ENCODE data around the gene GRIP2. TPM values are rescaled to one million over a fixed set of nuclear protein-coding genes. Genes with fewer than 3 reads are reported as not detected.

The GRIP2 gene
- total RNA-seq, 1 experiment from 2014 or later: 4.5 TPM

GRCh38 chr3:14549256-14549919 is 9.2 kb upstream of the GRIP2 start:
- H3K4me3 ChIP-seq (ENCODE audit: low read depth, low read length): no peak overlapping the region
- BruUV-seq (replicated peaks): no TSS peak
- ChIA-PET CTCF (interaction anchor here (0.9 to 1.5 kb wide), 4 partner anchors 10 to 346 kb away, joined by 3 to 4 read pairs (median 4); no protein-coding TSS in a partner anchor), POLR2A (no interaction called here)
- H3K9me3 Mint-ChIP-seq (ENCODE audit: unreplicated experiment): no peaks in the 10 kb centered on the region
- peaks cover 12% of the 10 kb centered on the region for H3K4me1 Mint-ChIP-seq (ENCODE audit: low read depth, unreplicated experiment)
- H3K4me1 ChIP-seq: peaks cover 9% of the 10 kb centered on the region
- H3K27me3 Mint-ChIP-seq (ENCODE audit: insufficient read depth, unreplicated experiment): no peaks in the 10 kb centered on the region
- intact Hi-C loops (cut with micrococcal nuclease; ENCODE audit: unreplicated experiment): loop anchor here (5.0 kb wide), 2 partner anchors 38 to 287 kb away; no protein-coding TSS in a partner anchor
- H3K27me3 ChIP-seq (replicated peaks; ENCODE audit: control insufficient read depth, insufficient read depth, low read length): no peaks in the 10 kb centered on the region
- H3K36me3 Mint-ChIP-seq (ENCODE audit: insufficient read depth, unreplicated experiment): no peaks in the 10 kb centered on the region
- TF ChIP-seq CTCF (IDR thresholded peaks at IDR 0.05; ENCODE audit: insufficient read depth in 1 of 2, low read depth in 1 of 2, low read length in 1 of 2, severe bottlenecking in 1 of 2, unreplicated experiment in 1 of 2): peak in 1 of 2 experiments; percentile 16
- H3K27ac Mint-ChIP-seq (ENCODE audit: unreplicated experiment): no peak overlapping the region
- H3K9me3 ChIP-seq: no peaks in the 10 kb centered on the region
- H3K4me3 Mint-ChIP-seq (ENCODE audit: unreplicated experiment): no peak overlapping the region
- DNase-seq: no peak
- H3K36me3 ChIP-seq (ENCODE audit: control insufficient read depth, insufficient read depth, low read length): no peaks in the 10 kb centered on the region

GRCh38 chr3:14548321-14548729 is 8.2 kb upstream of the GRIP2 start:
- peaks cover 9% of the 10 kb centered on the region for H3K4me1 ChIP-seq
- peak; percentile 61 to 66 for TF ChIP-seq CTCF (IDR thresholded peaks at IDR 0.05; ENCODE audit: insufficient read depth in 1 of 2, low read depth in 1 of 2, low read length in 1 of 2, severe bottlenecking in 1 of 2, unreplicated experiment in 1 of 2)
- Mint-ChIP-seq H3K36me3 (ENCODE audit: insufficient read depth, unreplicated experiment) (no peaks in the 10 kb centered on the region), H3K9me3 (ENCODE audit: unreplicated experiment) (no peaks in the 10 kb centered on the region), H3K4me1 (ENCODE audit: low read depth, unreplicated experiment) (peaks cover 12% of the 10 kb centered on the region), H3K27me3 (ENCODE audit: insufficient read depth, unreplicated experiment) (no peaks in the 10 kb centered on the region), H3K4me3 (ENCODE audit: unreplicated experiment) (no peak overlapping the region), H3K27ac (ENCODE audit: unreplicated experiment) (no peak overlapping the region)
- H3K9me3 ChIP-seq: no peaks in the 10 kb centered on the region
- no peaks in the 10 kb centered on the region for H3K36me3 ChIP-seq (ENCODE audit: control insufficient read depth, insufficient read depth, low read length)
- CTCF ChIA-PET: interaction anchor here (1.0 to 1.5 kb wide), 7 partner anchors 35 to 345 kb away, joined by 3 to 5 read pairs (median 4); no protein-coding TSS in a partner anchor
- no TSS peak for BruUV-seq (replicated peaks)
- peak; percentile 59 to 61 for DNase-seq
- intact Hi-C loops (cut with micrococcal nuclease; ENCODE audit: unreplicated experiment): loop anchor here (1.0 to 5.0 kb wide), 3 partner anchors 39 to 286 kb away; no protein-coding TSS in a partner anchor
- POLR2A ChIA-PET: no interaction called here
- H3K4me3 ChIP-seq (ENCODE audit: low read depth, low read length): no peak overlapping the region
- H3K27me3 ChIP-seq (replicated peaks; ENCODE audit: control insufficient read depth, insufficient read depth, low read length): no peaks in the 10 kb centered on the region

GRCh38 chr3:14547693-14548092 is 7.6 kb upstream of the GRIP2 start:
- H3K27me3 Mint-ChIP-seq (ENCODE audit: insufficient read depth, unreplicated experiment): no peaks in the 10 kb centered on the region
- intact Hi-C loops (cut with micrococcal nuclease; ENCODE audit: unreplicated experiment): loop anchor here (1.0 to 5.0 kb wide), 3 partner anchors 38 to 285 kb away; no protein-coding TSS in a partner anchor
- ChIA-PET POLR2A (no interaction called here), CTCF (interaction anchor here (1.0 to 1.5 kb wide), 6 partner anchors 35 to 233 kb away, joined by 3 to 5 read pairs (median 4); no protein-coding TSS in a partner anchor)
- no peaks in the 10 kb centered on the region for H3K9me3 Mint-ChIP-seq (ENCODE audit: unreplicated experiment)
- no peak overlapping the region for H3K27ac Mint-ChIP-seq (ENCODE audit: unreplicated experiment)
- Histone ChIP-seq H3K36me3 (ENCODE audit: control insufficient read depth, insufficient read depth, low read length) (no peaks in the 10 kb centered on the region), H3K27me3 (replicated peaks; ENCODE audit: control insufficient read depth, insufficient read depth, low read length) (no peaks in the 10 kb centered on the region), H3K9me3 (no peaks in the 10 kb centered on the region), H3K4me1 (peaks cover 9% of the 10 kb centered on the region), H3K4me3 (ENCODE audit: low read depth, low read length) (no peak overlapping the region)
- peaks cover 12% of the 10 kb centered on the region for H3K4me1 Mint-ChIP-seq (ENCODE audit: low read depth, unreplicated experiment)
- no TSS peak for BruUV-seq (replicated peaks)
- no peak overlapping the region for H3K4me3 Mint-ChIP-seq (ENCODE audit: unreplicated experiment)
- no peak for TF ChIP-seq CTCF (IDR thresholded peaks at IDR 0.05; ENCODE audit: insufficient read depth in 1 of 2, low read depth in 1 of 2, low read length in 1 of 2, severe bottlenecking in 1 of 2, unreplicated experiment in 1 of 2)
- H3K36me3 Mint-ChIP-seq (ENCODE audit: insufficient read depth, unreplicated experiment): no peaks in the 10 kb centered on the region
- DNase-seq: peak; percentile 42 to 52
